PC-9 (cell line): ENCODE data around the gene RAF1. TPM values are rescaled to one million over a fixed set of nuclear protein-coding genes. Genes with fewer than 3 reads are reported as not detected.
A peak's percentile ranks its signal among the peaks of the same experiment; 100 is the strongest.
"Not testable (repeated sequence)": the region's sequence is repeated elsewhere in the genome, so short reads cannot be mapped to it uniquely, and the experiment has no call there.

ENCODE experiments used
- BruUV-seq: library from RNA; stranded (reverse); fragments of 400-500 nt; replicated peaks from 2 replicates; lab custom pipeline; 2021; lab: Mats Ljungman, UMichigan
- CTCF ChIA-PET: fragments of 300-600 bp; sonication (Branson Sonifier 250); formaldehyde crosslinking; loops from one replicate; lab custom pipeline; 2022; ENCODE audit warnings: antibody characterized with exemption; lab: Charles Lee
- POLR2A ChIA-PET: fragments of 300-600 bp; sonication (Branson Sonifier 250); formaldehyde crosslinking; loops from one replicate; lab custom pipeline; 2022; ENCODE audit warnings: antibody characterized with exemption; ENCODE audit not compliant: unreplicated experiment; lab: Charles Lee
- DNase-seq, 2 experiments: peaks; one replicate each; pipeline versions ENCODE4 v3.0.0 to v3.0.0-alpha.2; 2015 to 2022; ENCODE audit warnings: mixed read lengths in 1 of 2
- H2AFZ ChIP-seq: fragments of 200-600 bp; sonication (generic); 2 replicates; pipeline ENCODE4 v1.8.1; 2017; ENCODE audit warnings: antibody characterized with exemption
- H3F3A ChIP-seq: fragments of 200-600 bp; sonication (generic); 2 replicates; pipeline ENCODE4 v1.8.1; 2017; ENCODE audit warnings: antibody characterized with exemption, mild to moderate bottlenecking, low read depth; ENCODE audit not compliant: insufficient read depth
- H3K27ac ChIP-seq: fragments of 200-600 bp; sonication (generic); 2 replicates; pipeline ENCODE4 v1.6.1; 2016; ENCODE audit warnings: mixed run types
- H3K27me3 ChIP-seq: fragments of 200-600 bp; sonication (generic); 2 replicates; pipeline ENCODE4 v1.6.1; 2016; ENCODE audit warnings: low read depth, mixed run types; ENCODE audit not compliant: insufficient read depth
- H3K36me3 ChIP-seq: fragments of 200-600 bp; sonication (generic); 2 replicates; pipeline ENCODE4 v1.6.1; 2016; ENCODE audit warnings: low read depth, mixed run types
- H3K4me1 ChIP-seq: fragments of 200-600 bp; sonication (generic); replicated peaks from 2 replicates; pipeline ENCODE4 v1.6.1; 2016; ENCODE audit warnings: mixed run types; ENCODE audit not compliant: insufficient read depth
- H3K4me2 ChIP-seq: fragments of 200-600 bp; sonication (generic); 2 replicates; pipeline ENCODE4 v1.6.1; 2017; ENCODE audit warnings: mixed run types
- H3K4me3 ChIP-seq: fragments of 200-600 bp; sonication (generic); 2 replicates; pipeline ENCODE4 v1.6.1; 2016; ENCODE audit warnings: mixed run types
- H3K79me2 ChIP-seq: fragments of 200-600 bp; sonication (generic); 2 replicates; pipeline ENCODE4 v1.6.1; 2017; ENCODE audit warnings: low read depth, mixed run types
- H3K9me2 ChIP-seq: fragments of 200-600 bp; sonication (generic); 2 replicates; pipeline ENCODE4 v1.8.1; 2017; ENCODE audit warnings: mild to moderate bottlenecking; ENCODE audit not compliant: insufficient read depth
- H3K9me3 ChIP-seq: fragments of 200-600 bp; sonication (generic); 2 replicates; pipeline ENCODE4 v1.8.1; 2016; ENCODE audit warnings: low read depth; ENCODE audit not compliant: insufficient read depth
- H4K20me1 ChIP-seq: fragments of 200-600 bp; sonication (generic); 2 replicates; pipeline ENCODE4 v1.8.1; 2017; ENCODE audit not compliant: insufficient read depth
- CTCF ChIP-seq: fragments of 200-600 bp; sonication (generic); conservative IDR thresholded peaks from 2 replicates; pipeline ENCODE4 v1.6.1; 2017; ENCODE audit warnings: mixed run types, antibody characterized with exemption, mild to moderate bottlenecking, moderate library complexity
- EZH2 ChIP-seq: fragments of 200-600 bp; sonication (generic); IDR thresholded peaks from 2 replicates; pipeline ENCODE4 v1.8.0; 2017; ENCODE audit warnings: antibody characterized with exemption, low read depth
- intact Hi-C: fragments of 100-400 bp; cut with micrococcal nuclease; formaldehyde crosslinking; loops from one replicate; pipeline ENCODE4 v1.10.0; 2022; ENCODE audit not compliant: unreplicated experiment
- total RNA-seq: library from RNA; stranded (reverse); gene quantifications from 2 replicates; pipeline ENCODE4 v1.2.3, GENCODE V29; 2021

Gene RAF1
- total RNA-seq, 1 experiment from 2014 or later = 72.4 TPM

- CTCF ChIA-PET = no interaction called here
- H3K4me2 ChIP-seq = no peak overlapping the region
- no peak overlapping the region for H3K27ac ChIP-seq
- no peaks in the 10 kb centered on the region for H3K79me2 ChIP-seq
- H3K9me3 ChIP-seq = no peaks in the 10 kb centered on the region
- peaks cover 4% of the 10 kb centered on the region; the same call in 1 of the 2 replicates for H3F3A ChIP-seq
- no peak for TF ChIP-seq CTCF
- TF ChIP-seq EZH2 = no peak
- BruUV-seq = no TSS peak
- intact Hi-C loops = loop anchor here (10.0 kb wide), 2 partner anchors 98 to 568 kb away; no protein-coding TSS in a partner anchor
- no peak overlapping the region for H3K4me3 ChIP-seq
- peaks cover 16% of the 10 kb centered on the region for H3K4me1 ChIP-seq
- no peak overlapping the region for H2AFZ ChIP-seq
- no peak for DNase-seq
- no peaks in the 10 kb centered on the region for H4K20me1 ChIP-seq
- POLR2A ChIA-PET = no interaction called here
- no peaks in the 10 kb centered on the region for H3K27me3 ChIP-seq
- H3K9me2 ChIP-seq = no peaks in the 10 kb centered on the region
- no peaks in the 10 kb centered on the region for H3K36me3 ChIP-seq
Observed at GRCh38 chr3:12702501-12702900, 38.6 kb upstream of the RAF1 start.

- DNase-seq, H4K20me1 ChIP-seq, H3K27ac ChIP-seq, H3K4me3 ChIP-seq, POLR2A ChIA-PET, H3K36me3 ChIP-seq, H3K79me2 ChIP-seq, H3K27me3 ChIP-seq, H3K4me2 ChIP-seq, H3K9me3 ChIP-seq, BruUV-seq, H3F3A ChIP-seq, H2AFZ ChIP-seq, H3K9me2 ChIP-seq: not testable (repeated sequence)
- CTCF ChIA-PET = interaction anchor here (0.7 kb wide), 1 partner anchor 175 kb away, joined by 7 read pairs; no protein-coding TSS in a partner anchor
- H3K4me1 ChIP-seq = peaks cover 16% of the 10 kb centered on the region
- intact Hi-C loops = loop anchor here (10.0 kb wide), 2 partner anchors 97 to 567 kb away; no protein-coding TSS in a partner anchor
Observed at GRCh38 chr3:12701601-12702000, 37.7 kb upstream of the RAF1 start.

- Histone ChIP-seq H3K4me3 (no peak overlapping the region), H3K9me2 (no peaks in the 10 kb centered on the region), H3F3A (peaks cover 13% of the 10 kb centered on the region; the same call in 1 of the 2 replicates), H3K79me2 (no peaks in the 10 kb centered on the region), H3K9me3 (no peaks in the 10 kb centered on the region), H4K20me1 (no peaks in the 10 kb centered on the region), H2AFZ (no peak overlapping the region), H3K4me2 (no peak overlapping the region), H3K36me3 (no peaks in the 10 kb centered on the region), H3K27me3 (no peaks in the 10 kb centered on the region), H3K27ac (no peak overlapping the region), H3K4me1 (peaks cover 20% of the 10 kb centered on the region)
- no peak for TF ChIP-seq CTCF
- no peak for TF ChIP-seq EZH2
- DNase-seq = no peak
- BruUV-seq = no TSS peak
- ChIA-PET POLR2A (no interaction called here), CTCF (no interaction called here)
- intact Hi-C loops = loop anchor here (10.0 kb wide), 2 partner anchors 96 to 566 kb away; no protein-coding TSS in a partner anchor
Observed at GRCh38 chr3:12700800-12701199, 36.9 kb upstream of the RAF1 start.

- CTCF ChIA-PET = no interaction called here
- Histone ChIP-seq H3K9me3 (no peaks in the 10 kb centered on the region), H3K4me1 (0 out of 2 replicates have a peak, but pooled peaks cover 4% of the 10 kb centered on the region), H3K9me2 (no peaks in the 10 kb centered on the region), H3K27ac (no peak overlapping the region), H3K79me2 (no peaks in the 10 kb centered on the region), H4K20me1 (no peaks in the 10 kb centered on the region), H3K4me2 (0 out of 2 replicates have a peak overlapping the region, but pooled peaks have one; percentile 1), H2AFZ (no peak overlapping the region), H3F3A (peaks cover 9% of the 10 kb centered on the region; the same call in 1 of the 2 replicates), H3K36me3 (no peaks in the 10 kb centered on the region), H3K4me3 (no peak overlapping the region), H3K27me3 (no peaks in the 10 kb centered on the region)
- BruUV-seq = no TSS peak
- intact Hi-C loops = no loop called here
- DNase-seq = no peak
- POLR2A ChIA-PET = no interaction called here
- no peak for TF ChIP-seq EZH2
- TF ChIP-seq CTCF = no peak
Observed at GRCh38 chr3:12695916-12696315, 32.0 kb upstream of the RAF1 start.
